Left colon (tissue), 2 donors: ENCODE measurements around the gene SFI1. TPM values are rescaled to one million over a fixed set of nuclear protein-coding genes. Genes with fewer than 3 reads are reported as not detected.

ENCODE experiments used
- ATAC-seq: fragments of 200-7000 bp; cut with Tn5 transposase; one replicate; pipeline ENCODE4 v1.9.1; 2020; ENCODE audit warnings: mild to moderate bottlenecking, moderate library complexity
- DNase-seq, 2 donors: peaks; one replicate each; pipeline ENCODE4 v3.0.0-alpha.2; 2020
- intact Hi-C, 2 donors: fragments of 100-400 bp; cut with DNase I in 1 of 2; cut with micrococcal nuclease in 1 of 2; formaldehyde crosslinking; loops; one replicate each; pipeline versions ENCODE4 v1.11.2 to v1.14.0; 2022; cut with DNase I, micrococcal nuclease
- total RNA-seq, 2 donors: library from RNA; stranded (reverse); fragmentation: NEBNext Ultra II Directional; extraction: Animal tissue kit (Norgen Biotek cat#: 25700); gene quantifications; one replicate each; pipeline ENCODE4 v1.2.1, GENCODE V29; 2021
- donor health status: DM: no; HTN: no; CAD: no.
- donor health status: DM: yes; HTN: yes; CAD: no.

The SFI1 gene
- total RNA-seq, 2 donors from 2014 or later: 39.9 to 40.3 TPM

GRCh38 chr22:31611061-31611760 lies 114.9 kb downstream of the SFI1 start:
- ATAC-seq (no peak), DNase-seq (peak in 1 of 2 donors; percentile 15)
- intact Hi-C loops: no loop called here

DNA sequence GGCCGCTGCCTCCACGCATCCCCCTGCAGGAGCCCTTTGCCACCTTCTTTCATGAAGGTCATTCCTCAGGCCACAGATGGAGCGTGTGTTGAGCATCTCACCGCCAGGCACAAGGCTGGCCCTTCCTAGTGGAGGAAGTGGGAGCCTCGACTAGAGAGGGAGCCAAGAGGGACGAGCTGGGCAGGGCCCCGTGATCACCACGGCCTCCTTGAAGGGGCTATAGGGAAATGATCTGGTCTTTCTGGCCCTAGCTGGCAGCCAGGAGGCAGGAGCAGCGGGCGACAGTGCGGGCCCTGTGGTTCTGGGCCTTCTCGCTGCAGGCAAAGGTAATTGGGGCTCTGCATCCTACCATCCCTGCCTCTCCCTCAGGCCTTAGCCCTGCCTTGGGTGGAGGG lies 116.6 kb downstream of the SFI1 start:
- DNase-seq (no peak), ATAC-seq (no peak)
- intact Hi-C loops: no loop called here

DNA sequence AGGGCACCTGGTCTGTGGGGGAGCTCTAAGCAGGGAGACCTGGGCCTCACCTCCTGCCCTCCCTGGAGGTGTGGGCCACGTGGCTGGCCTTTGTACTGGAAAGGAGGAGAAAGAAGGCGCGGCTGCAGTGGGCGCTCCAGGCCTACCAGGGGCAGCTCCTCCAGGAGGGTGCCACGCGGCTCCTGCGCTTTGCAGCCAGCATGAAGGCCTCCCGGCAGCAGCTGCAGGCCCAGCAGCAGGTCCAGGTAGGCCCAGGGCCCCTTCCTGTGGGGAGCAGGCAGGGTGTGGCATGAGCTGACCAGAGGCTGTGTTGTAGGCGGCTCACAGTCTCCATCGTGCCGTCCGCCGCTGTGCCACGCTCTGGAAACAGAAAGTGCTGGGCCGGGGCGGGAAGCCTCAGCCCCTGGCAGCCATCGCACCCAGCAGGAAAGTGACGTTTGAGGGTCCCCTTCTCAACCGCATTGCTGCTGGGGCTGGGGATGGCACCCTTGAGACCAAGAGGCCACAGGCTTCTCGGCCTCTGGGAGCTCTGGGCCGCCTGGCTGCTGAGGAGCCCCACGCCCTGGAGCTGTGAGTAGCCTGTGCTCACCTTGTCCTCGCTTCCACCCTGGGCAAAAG lies 117.1 kb downstream of the SFI1 start:
- intact Hi-C loops: no loop called here
- DNase-seq: no peak
- ATAC-seq: peak; percentile 26

DNA sequence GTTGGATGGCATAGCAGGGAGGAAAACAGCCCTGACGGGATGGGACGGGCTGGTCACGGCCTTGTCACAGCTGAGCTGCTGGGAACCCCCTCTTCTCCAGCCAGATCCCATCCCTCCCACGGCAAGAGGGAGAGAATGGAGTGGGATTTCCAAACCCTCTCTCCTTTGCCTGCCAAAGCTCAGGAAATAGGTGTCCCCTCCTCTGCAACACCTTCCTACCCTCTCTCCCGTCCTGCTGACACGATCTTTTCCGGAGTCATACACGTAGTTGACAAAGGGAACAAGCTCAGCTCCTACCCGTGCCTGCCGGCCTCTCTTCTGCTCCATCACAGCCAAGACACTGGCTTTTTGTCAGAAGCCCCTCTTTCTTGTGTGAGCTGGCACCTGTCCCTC lies 117.6 kb downstream of the SFI1 start:
- intact Hi-C loops: no loop called here
- no peak for DNase-seq

DNA sequence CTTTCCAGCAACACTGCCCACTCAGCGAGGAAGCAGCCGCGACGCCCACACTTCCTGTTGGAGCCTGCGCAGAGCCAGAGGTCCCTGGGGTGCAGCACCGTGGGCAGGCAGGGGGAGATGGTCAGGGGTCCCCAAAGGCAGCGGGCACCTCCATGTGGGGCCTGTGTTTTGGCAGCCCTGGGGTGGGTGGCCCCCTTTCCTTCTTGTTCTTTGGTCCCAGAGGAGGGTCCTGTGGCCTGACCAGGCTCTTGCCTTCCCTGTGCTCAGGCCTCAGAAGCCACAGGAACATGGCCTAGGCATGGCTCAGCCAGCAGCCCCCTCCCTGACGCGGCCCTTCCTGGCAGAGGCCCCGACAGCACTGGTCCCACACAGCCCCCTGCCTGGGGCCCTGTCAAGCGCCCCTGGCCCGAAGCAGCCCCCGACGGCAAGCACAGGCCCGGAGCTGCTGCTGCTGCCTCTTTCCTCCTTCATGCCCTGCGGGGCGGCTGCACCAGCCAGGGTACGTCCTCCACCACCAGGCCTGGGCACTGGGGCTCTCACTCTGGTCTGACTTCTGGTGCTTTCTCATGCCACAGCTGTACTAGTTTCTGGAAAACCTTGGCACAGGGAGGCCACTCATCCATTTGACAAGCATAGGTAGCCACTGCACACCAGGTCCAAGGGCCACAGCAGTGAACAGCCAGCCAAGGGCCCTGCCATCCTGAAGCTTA lies 118.6 kb downstream of the SFI1 start:
- no peak for DNase-seq

More for the DNA sequence above, 117.6 kb downstream of the SFI1 start:
- ATAC-seq: no peak

DNA sequence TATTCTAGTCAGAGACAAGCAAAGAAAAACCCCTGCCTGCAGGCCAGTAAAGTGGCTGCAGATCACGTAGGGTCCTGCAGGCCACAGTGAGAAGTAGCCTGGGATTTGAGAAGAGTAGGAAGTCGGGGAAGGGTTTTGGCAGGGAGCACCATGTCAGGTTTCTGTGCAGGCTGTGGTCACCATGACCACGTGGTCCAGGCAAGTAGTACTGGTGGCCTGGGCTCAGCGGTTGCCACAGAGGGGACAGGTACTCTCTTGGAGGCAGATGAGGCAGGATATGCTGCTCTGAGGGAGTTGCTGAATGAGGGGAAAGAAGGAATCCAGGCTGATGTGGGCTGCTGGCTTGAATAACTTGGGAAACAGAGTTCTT lies 119.1 kb downstream of the SFI1 start:
- ATAC-seq (no peak), DNase-seq (no peak)
- intact Hi-C loops: no loop called here

More for the DNA sequence above, 118.6 kb downstream of the SFI1 start:
- no peak for ATAC-seq
- intact Hi-C loops: no loop called here

DNA sequence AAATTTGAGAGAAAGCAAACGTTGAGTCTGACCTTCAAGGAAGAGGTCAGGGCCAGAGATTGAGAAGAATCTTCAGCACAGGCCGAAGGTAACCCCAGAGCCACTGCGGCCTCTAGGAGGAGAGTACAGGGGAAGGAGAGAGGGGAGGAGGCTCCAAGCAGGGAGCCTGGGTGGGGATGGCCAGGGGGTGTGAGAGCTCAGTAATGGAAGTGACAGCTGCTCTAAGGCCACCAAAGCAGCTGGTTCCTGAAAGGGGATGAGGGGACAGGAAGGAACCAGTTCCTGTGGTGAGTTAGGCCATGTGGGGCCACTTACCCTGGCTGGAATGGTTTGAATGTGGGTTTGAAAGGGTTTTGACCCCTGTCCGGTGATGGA lies 119.6 kb downstream of the SFI1 start:
- ATAC-seq (no peak), DNase-seq (no peak)
- intact Hi-C loops: no loop called here

GRCh38 chr22:31616315-31616980 lies 120.1 kb downstream of the SFI1 start:
- DNase-seq (peak in 1 of 2 donors; percentile 39), ATAC-seq (peak; percentile 64)
- intact Hi-C loops: no loop called here

- ATAC-seq (peak; percentile 53), DNase-seq (peak in 1 of 2 donors; percentile 42)
- intact Hi-C loops: no loop called here
Measured at GRCh38 chr22:31618057-31618456, 121.7 kb downstream of the SFI1 start.

DNA sequence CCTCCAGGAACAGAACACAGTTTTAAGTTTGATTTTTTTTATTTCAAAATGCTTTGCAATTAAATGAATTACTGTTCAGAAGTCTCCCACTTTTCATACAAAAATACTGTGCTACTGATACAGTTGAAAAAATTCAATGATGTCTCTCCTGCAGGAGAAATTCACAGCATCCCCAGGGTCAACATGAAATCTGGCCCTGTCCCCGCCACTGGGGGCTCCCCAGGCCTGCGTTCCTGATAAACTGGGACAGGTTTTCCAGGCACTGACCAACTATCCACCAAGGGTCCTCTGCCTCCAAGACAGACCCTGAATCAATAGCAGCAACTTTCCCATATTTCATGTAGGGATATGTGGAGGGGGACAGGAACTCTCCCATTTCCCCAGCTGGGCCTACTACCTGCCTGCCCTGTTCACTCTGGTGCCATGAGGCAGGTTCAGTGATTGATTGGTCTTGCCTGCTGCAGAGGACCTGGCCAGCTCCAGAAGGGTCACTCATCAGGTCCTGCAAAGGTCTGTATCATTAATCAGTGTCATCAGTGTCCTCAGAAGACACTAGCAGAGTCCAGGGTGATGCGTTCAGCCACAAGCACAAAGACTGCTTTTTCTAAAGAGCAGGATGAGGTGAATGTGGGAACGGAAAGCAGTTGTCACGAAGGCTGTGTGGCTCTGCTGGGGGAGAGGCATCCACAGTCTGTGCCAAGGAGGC lies 122.3 kb downstream of the SFI1 start:
- ATAC-seq (no peak), DNase-seq (no peak)
- intact Hi-C loops: no loop called here

- ATAC-seq: no peak
- intact Hi-C loops: no loop called here
- no peak for DNase-seq
Measured at GRCh38 chr22:31619611-31620300, 123.4 kb downstream of the SFI1 start.

DNA sequence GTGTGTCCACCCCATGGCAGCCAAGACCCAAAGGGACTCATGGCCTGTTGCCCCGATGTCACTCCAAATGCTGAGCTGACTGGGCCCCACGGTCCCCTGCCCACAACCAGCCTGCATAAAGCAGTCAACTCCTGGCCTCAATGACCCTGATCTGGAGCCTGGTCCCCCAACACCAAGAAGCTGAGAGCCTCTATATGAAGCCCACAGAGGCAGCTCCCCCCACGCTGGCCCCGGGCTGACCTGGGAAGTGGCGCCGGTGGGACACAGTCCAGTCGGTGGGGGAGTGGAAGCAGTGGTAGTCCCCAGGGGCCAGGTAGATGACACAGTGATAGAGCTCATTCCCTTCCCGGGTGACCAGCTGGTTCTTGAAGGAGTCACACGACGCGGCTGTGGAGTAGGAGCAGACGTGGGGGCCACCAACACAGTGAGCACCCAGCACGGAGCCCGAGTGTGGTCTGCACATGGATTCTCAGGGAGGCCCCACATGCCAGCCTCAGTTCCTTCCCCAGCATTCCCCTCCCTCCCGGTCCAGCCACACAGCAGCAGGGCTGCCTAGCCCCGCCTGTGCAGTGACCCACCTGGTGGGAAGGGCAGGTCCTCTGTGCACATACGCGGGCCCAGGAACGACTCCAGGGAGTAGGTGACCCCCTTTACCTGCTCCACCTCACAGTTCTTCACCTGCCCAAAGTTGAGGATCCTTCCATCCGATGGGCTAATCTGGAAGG lies 124.6 kb downstream of the SFI1 start:
- DNase-seq: no peak
- intact Hi-C loops: no loop called here
- ATAC-seq: no peak

DNA sequence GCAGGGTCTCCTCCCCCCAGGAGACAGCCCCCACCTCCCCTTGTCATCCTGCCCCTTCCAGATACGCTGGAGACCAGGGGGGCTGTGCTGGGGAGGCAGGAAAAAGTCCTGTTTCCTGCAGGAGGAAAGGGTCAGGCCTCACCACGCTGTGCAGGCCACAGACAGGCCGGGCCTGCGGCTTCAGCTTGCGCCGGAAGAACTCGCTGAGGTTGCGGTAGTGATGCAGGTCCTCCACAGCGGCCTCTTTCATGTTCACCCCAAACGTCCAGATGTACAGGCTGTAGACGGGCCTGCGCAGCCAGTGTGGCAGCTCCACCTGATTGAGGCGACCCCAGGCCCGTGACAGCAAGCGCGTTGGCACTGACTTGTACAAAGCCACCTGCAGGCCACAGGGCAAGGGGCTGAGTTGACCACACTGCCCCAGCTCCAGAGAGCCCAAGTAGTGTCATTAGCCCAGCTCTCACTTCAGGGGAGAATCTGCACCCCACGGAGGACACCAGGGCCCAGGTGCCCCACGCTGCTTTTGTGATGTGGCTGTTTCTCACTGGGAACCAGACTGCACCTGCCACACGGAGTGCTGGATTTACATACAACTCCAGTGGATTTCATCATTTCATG lies 125.3 kb downstream of the SFI1 start:
- intact Hi-C loops: no loop called here
- no peak for ATAC-seq
- no peak for DNase-seq

DNA sequence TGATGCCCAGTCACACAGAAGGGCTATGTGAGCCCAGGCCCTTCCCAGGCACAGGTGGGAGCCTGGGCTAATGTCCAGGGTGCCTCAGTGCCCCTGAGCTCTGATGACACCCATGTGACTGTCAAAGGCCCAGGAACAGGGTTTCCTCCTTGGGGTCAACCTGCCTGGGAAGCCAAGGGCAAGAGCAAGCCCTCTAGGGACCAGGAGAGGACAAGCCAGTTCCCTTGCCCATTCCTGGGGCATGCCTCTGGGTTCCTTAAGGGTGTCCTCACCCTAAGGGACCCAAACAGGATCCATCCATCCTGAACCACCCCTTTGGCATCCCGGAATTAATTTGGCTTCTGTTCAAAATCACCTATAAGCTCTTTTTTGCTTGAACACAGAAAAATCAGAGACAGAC lies 126.6 kb downstream of the SFI1 start:
- ATAC-seq (no peak), DNase-seq (no peak)
- intact Hi-C loops: no loop called here

- ATAC-seq (no peak), DNase-seq (no peak)
- intact Hi-C loops: no loop called here
Measured at GRCh38 chr22:31623592-31624304, 127.4 kb downstream of the SFI1 start.

GRCh38 chr22:31625257-31625640 lies 128.9 kb downstream of the SFI1 start:
- intact Hi-C loops: no loop called here
- no peak for DNase-seq
- ATAC-seq: no peak
